ENCODE measurements around the gene FBXO3.

DNA sequence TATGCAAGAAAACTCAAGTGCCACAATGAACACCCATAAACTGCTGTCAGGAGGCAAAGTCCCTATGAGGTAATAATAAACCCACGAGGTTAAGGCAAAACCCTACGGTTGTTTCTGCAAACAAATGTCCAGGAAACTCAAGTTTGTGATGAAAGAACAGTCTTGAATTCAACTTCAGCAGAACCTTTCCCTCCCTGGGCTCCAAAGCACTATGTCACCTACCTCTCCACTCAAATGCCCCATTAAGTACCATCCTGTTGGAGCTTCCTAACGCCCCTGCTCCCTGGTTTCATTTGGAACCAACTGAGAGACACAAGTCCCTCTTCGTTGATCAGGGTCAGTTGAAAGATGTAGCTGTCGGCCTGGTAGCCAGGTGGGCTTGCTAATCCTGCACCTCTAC, 71.1 kb downstream of the FBXO3 start:
- TF ChIP-seq RNF2 (IDR thresholded peaks at IDR 0.05; ENCODE audit: borderline replicate concordance, low read depth, low read length, missing control alignments, poor library complexity, severe bottlenecking), result no peak
- TF ChIP-seq BRCA1 (IDR thresholded peaks at IDR 0.05; ENCODE audit: low read depth, low read length), result no peak
- TF ChIP-seq POLR2A (IDR thresholded peaks at IDR 0.05; ENCODE audit: control extremely low read depth in 1 of 2, low read depth in 2 of 2, low read length in 2 of 2), result no peak
- no peak for TF ChIP-seq CBX5 (IDR thresholded peaks at IDR 0.05; ENCODE audit: low read depth, low read length)
- TF ChIP-seq CTCF (IDR thresholded peaks at IDR 0.05; ENCODE audit: control extremely low read depth in 1 of 3, insufficient read depth in 1 of 3, low read depth in 1 of 3, low read length in 3 of 3), result no peak

Data from H1 (cell line).